Measurements from ENCODE around the gene ITGA8.
"Not testable (repeated sequence)": the region's sequence is repeated elsewhere in the genome, so short reads cannot be mapped to it uniquely, and the experiment has no call there.

ITGA8 gene

DNA sequence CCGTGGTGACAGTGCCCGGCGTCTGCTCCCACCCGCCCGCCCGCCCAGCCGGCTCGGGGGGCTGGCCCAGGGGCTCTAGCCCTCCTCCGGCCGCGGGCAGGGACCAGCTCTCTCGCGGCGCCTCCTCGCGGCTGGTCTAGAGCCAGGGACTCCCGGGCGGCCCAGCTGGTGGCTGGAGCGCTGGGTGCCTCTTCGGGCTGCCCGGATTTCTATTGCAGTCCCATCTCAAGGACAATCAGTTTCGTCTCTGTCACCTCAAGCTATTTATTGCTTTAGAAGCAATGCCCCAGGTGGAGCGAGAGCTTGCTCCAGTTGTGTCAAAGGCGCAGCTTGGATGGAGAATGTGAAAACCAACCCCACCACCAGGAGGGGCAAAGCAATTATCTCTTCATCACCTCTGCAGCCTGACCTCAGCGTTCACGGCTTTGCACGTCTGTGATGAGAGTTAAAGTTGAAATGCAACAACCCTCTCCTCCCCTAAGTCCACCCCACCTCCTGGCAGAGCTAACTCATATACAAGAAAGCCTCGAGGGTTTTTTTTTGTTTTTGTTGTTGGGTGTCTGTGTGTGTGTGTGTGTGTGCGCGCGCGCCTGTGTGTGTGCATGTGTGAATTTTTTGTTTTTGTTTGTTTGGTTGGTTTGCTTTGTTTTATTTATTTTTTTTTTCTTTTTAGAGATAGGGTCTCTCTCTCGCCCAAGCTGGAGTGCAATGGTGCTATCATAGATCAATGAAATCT is at the start of gene ITGA8:
ITGA8 (minus strand) TSS at position 24 of the 736 bp plus-strand sequence. CDS start 151 bp downstream, outside the sequence.
- no peak for DNase-seq

DNA sequence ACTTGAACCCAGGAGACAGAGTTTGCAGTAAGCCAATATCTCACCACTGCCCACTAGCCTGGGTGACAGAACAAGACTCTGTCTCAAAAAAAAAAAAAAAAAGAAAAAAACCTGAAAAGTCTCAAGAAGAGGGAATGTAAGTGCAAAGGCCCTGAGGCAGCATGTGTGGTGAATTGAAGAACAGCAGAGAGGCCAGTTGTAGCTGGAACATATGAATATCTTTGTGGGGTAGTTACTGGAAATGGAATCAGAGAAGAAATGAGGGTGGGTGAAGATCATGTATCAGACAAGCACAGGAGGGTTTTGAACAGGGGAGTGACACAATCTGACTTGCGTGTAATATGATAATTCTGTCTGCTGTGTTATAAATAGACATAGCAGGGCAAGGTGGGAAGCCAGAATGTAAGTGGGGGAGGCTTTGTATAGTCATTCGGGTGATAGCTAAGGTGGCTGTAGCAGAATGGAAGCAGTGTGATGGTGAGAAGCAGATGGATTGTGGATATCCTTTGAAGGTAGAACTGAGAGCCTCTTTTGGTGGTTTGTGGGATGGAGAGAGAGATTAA is 45.3 kb upstream of the ITGA8 start:
- no peak for DNase-seq

DNA sequence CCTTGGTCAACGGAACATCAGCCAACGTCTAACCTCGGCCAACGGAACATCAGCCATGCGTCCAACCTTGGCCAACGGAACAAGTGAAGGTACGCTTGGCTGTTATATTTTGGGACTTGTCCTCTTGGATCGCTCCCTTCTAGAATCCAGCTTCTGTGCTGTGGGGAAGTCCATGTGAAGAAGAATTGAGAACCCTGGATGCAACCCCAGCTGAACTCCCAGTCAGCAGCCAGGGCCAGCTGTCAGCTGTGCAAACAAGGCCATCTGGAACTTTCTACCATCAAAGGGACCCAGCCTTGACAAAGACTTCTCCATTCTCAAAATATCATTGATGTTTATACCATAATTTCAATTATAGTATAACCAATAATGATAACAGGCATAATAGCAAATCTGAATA is 43.3 kb upstream of the ITGA8 start:
- DNase-seq = no peak

DNA sequence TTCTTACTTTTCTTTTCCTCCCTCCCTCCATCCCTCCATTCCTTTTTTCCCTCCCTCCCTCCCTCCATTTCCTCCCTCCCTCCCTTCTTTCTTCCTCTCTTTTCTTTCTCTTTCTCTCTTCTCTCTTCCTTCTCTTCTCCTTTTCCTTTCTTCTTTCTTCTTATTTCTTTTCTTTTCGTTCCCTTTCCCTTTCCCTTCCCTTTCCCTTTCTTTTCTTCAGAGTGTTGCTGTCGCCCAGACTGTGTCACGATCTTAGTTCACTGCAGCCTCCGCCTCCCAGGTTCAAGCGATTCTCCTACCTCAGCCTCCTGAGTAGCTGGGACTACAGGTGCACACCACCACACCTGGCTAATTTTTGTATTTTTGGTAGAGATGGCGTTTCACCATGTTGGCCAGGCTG is 42.5 kb upstream of the ITGA8 start:
- not testable (repeated sequence) for DNase-seq

DNA sequence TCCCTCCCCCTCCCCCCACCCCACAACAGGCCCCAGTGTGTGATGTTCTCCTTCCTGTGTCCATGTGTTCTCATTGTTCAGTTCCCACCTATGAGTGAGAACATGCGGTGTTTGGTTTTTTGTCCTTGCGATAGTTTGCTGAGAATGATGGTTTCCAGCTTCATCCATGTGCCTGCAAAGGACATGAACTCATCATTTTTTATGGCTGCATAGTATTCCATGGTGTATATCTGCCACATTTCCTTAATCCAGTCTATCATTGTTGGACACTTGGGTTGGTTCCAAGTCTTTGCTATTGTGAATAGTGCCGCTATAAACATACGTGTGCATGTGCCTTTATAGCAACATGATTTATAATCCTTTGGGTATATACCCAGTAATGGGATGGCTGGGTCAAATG is 41.5 kb upstream of the ITGA8 start:
- DNase-seq = not testable (repeated sequence)

DNA sequence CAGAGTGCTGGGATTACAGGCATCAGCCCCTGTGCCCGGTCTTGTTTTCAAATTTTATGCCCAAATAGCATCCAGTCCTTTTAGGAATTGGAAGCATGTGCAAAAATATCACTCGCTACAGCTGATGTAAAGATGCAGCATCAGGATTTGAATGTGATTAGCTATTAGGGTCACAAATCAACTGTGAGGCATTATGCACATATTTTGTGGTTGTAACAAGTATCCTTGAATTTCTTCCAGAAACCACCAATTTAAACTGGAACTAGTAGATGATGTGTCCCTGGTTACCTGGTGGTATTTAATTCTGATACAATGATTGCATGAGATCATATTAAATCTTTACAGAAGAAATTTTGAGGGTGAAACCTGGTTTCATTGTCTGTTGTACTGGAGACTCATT is 41.0 kb upstream of the ITGA8 start:
- no peak for DNase-seq

DNA sequence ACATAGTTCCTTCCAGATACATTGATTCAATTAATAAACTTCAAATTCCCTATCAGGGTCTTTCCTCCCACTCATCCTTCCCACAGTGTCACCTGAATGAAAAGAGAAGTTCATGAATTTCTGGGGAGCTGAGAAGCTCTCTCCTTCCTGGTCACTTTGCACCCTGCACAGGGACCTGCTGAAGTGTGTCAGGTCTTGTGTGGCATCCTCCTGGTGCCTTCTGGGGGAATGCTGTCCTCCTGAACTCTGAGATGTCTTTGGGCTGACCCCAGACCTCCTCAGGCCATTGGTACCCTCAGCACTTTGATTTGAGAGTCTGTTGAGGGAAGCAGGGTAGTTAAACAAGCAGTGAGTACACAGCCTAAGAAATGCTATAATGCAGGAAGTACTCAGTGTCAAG is 39.5 kb upstream of the ITGA8 start:
- DNase-seq = no peak

DNA sequence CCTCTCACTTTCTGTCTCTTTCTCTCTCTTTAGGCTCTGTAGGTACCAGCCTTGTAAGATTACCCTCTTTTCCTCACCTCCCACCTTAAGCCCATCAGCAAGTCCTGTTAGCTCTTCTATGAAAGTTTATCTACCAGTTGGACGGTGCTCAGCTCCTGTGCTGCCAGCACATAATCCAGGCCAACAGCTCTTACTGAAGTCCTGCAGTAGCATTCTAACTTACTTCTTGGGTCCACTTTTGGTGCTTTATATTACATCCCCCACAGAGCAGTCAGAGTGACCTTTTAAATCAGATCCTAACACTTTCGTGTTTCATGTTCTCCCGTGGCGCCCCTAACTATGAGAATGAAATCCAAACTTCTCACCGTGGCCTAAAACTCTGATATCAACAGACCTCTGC is 38.9 kb upstream of the ITGA8 start:
- no peak for DNase-seq

DNA sequence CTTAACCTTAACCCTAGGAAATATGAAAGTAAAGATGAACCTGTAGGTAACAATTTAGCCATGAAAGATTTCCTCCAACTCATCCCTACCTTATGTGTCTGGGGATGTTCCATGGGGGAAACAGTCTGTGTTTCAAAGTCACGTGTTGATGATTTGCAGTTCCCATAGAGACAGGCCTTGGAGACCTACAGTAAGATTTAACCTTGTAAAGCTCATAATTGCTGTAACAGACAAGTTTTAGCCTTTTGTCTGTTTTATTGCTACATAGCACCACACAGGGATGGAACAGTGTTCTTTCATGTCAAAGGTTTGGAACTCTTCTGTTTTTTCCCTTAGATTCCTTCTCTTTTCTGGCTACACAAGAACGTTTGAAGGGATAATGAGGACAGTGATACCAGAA is 35.2 kb upstream of the ITGA8 start:
- DNase-seq = no peak

DNA sequence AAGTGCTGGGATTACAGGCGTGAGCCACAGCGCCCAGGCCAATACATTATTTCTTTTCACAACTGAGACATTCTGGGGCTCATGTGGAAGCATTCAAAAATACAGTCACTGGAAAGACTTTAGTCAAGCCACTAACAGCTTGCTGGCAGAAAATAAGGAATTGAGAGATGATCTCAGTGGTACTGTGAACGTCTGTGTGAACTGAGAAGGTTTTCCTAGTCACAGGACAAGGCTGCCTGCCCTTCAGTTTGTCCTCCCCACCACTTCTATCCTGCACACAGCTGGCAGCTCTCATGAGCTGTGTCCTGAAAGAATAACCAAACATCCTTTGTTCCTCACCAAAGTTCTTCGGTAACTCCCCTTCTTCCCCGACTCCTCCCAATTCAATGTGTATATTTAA is 31.3 kb upstream of the ITGA8 start:
- DNase-seq = no peak

DNA sequence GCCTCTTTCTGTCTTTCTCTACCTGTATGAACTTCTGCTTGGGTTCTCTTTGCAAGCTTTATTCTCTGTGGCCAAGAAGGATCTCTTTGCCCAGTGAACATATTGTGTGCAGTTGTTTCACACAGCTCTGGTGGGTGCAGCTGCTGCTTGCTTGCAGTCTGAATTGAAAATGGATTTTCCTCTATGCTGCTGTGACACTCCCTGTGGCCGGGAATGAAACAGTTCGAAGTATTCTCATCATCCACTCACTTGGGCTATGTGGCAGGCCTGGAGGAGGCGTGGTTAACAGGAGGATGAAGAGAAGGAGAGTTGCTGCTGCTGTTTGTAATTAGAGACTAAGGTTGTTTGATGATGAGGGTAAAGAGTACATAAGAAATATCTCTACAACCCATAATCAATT is 28.4 kb upstream of the ITGA8 start:
- no peak for DNase-seq

DNA sequence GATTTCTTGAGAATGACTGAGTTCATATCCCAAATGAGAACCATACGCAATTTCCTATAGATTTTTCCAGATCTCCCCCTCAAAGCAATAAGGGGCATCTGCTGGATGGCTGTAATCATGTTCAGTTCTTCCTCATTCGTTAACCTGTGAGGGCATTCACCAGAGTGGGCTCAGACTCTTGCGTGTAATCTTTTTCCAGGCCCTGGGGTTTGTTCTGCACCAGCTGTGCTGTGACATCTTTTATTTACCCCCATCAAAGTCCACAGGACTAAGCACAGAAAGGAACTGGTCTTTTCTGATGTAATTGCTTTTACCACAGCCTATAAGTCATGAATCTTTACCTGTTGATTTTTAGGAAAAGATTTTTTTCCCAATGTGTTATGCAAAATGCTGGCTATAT is 27.9 kb upstream of the ITGA8 start:
- DNase-seq = no peak

DNA sequence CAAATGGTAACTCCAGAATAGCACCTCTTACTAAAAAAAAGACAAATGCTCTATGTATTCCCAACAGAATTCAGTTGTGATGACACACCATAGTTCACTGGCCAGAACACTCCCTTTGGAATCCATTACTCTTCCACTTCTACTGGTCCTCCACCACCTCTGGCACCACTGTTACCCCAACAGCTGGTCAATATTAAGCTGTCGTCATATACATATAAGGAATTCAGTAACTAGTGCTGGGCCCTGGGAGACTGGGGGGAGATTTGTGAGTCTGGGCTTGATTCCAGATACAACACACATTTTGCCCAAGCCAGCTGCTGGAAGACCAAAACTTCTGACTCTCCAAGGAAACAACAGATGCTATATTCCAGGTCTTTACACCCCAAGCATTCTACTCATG is 26.0 kb upstream of the ITGA8 start:
- DNase-seq = no peak

DNA sequence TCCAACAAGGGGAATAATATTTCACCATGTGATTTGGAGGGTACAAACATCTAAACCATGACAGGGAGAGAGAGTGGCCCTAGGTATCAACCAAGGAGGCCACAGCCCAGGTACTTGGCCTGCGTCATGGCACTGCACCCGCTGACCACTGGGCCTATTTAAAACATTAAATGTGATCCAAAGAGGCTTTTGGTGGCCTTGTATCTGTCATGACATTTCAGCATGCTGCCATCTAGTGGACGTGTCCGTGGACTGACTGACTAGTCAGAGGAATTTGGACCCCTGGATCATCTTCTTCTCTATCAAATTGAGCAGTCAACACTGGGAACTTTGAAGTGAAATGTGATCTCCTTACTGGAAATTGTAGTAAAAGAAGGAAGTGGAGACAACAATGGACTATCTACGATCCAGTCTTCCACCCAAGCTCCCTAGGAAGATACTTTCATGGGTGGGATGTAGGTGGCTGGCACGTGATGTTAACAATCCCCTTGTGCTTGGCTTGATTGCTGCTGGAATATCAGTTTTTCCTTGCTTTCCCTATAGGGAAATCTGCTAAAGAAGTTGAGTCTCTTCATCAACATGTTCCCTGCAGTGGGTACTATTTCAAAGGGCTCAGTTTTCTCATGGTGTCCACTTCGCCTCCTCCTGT is 24.6 kb upstream of the ITGA8 start:
- DNase-seq = no peak

DNA sequence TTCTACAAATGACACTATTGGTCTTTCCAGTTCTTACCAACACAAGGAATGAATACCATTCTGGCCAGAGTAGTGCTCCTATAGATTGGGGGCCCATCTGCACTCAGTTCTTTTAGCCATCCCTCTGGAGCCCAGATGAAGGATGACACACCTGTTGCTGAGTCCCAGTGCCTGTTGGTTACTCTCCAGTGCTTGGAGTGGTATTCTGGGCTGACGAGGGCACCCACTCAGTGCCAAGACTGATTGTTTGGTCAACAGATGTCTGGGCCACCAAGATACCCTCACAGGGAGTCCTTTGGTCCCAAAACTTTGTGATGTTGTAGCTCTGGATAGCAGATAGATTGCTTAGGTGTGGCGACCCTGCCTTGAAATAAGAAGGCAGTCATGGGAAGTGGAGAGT is 23.7 kb upstream of the ITGA8 start:
- DNase-seq = no peak

DNA sequence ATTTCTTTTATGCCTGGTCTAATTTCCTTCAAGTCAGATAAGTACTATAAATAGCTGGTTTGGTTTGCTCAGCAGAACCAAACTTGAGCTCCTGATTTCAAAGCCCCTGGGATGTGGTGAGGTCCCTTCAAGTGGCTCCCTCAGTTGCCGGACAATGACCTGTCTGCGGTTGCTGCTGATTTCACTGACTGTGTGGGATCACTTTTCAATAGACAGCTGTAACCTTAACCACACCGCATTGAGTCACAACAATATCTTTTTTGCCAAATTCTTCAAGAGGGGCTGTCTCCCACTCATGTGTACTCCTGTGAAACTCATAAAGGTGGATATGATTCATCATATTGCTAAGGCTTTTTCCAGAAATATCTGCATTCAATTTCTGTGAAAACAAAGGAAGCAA is 23.1 kb upstream of the ITGA8 start:
- DNase-seq = no peak

DNA sequence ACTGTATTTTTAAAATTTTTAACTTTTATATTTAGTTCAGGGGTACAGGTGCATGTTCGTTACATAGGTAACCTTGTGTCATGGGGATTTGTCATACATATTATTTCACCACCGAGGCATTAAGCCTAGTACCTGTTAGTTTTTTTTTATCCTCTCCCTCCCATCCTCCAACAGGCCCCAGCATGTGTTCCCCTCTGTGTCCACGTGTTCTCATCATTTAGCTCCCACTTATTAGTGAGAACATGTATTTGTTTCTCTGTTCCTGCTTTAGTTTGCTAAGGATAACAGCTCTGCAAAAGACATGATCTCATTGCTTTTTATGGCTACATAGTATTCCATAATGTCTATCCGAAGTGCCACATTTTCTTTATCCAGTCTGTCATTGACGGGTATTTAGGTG is 22.4 kb upstream of the ITGA8 start:
- no peak for DNase-seq

DNA sequence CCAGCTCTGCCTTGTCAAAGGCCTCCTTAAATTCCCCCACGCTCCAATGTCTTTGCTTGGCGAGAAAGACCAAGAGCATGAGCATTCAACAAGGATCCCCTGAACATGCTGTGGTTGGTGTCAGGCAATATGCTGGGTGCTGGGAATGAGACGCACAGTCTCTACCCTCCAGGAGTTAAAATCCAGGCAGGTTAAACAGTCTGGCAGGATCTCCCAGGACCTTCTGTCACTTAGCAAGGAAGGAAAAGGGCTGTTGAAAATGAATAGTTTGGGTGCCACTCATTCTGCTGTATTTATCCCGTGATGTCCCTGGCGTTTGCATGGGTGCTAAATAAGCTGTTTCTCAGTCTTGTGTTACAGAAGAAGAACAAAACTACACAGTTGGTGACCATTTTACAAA is 21.9 kb upstream of the ITGA8 start:
- DNase-seq = no peak

DNA sequence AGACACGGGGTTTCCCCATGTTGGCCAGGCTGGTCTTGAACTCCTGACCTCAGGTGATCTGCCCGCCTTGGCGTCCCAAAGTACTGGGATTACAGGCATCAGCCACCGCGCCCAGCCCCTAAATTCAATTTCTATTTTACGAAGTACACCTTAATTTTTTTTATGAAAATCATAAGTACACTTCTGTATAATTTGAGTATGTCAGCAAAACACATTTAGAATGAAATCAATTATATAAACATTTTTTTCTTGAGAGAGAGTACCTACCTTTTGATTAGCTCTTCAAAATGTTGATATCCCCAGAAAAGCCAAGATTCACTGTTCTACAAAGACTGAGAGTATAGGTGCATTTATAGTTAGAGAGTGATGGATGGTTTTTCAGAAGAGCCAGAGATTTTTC is 20.5 kb upstream of the ITGA8 start:
- DNase-seq = no peak

DNA sequence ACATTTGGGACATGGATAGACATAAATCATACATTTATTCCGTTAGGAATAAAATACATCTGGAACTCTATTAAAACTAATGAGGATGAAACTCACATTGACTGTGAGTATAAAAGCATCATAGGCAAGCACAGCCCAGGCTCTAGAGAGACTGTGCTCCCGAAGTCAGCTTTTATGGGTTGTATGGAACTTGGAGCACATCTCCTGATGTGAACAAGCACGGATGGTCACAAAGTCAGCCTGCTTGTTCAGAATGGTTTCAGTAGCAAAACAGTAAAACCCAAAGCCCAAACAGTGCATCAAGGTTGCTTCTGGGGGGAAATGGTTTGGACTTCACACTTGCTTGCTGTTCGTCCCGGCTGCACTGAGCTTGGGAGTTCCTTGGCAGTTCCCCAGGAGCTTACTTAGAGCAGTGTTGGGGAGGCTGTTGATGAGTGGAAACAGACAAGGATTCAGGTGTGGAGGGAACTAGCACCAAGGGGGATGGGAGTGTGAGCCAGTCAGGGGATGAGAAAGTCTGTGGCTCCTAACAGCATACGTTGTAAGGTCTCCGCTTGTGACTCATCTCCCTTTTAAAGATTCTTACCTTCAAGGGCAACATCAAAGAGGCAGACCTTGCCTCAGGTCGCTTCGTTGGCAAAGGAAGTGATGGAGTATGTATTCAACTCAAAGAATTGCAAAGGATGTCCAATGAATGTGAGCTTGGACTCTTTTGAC is 19.7 kb upstream of the ITGA8 start:
- no peak for DNase-seq

DNA sequence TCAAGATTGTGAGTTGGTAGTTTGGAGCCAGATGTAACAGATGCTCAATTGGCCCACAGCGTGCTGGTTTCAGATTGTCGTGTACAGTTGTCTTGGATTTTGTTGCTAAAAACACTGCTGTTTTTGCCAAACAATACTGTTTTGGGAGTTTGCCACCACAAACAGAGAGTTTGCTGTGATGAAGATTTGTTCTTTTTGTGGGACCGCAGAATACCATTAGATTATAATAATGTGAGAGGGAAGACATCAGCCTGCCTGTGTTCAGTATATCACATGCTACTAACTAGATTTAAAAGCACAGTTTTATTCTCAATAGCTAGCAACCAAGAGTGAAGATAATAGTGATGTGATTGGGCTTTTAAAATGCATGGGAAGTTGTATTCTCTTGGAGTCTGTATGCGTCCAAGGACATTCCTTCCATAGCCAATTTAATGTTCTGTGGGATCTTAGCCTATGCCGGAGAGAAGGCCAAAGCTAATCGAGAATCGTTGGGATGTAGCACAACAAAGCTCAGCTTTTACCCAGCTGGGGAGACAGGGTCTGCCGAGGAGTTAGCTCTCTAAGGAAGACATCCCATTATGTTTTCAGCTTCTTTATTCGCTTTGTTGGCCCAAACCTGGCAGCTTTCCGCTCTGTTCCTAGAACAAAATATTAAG is 18.7 kb upstream of the ITGA8 start:
- no peak for DNase-seq

DNA sequence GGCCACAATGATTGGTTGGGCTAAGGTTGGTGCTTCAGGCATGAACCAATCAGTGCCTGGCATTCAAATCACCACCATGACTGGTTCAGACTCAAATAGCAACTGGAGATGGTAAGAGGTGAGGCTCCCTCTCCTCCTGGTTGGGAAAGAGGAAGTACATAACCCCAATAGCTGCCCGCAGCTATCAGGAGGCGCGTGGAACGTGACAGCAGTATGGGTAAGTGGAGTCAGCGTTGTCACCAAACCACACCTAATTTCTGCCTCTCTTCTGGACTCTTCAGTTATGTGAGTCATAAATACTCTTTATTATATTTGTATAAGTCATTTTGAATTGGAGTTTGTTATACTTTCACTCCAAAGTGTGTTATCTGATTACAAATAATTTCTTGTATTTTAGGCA is 17.9 kb upstream of the ITGA8 start:
- no peak for DNase-seq

DNA sequence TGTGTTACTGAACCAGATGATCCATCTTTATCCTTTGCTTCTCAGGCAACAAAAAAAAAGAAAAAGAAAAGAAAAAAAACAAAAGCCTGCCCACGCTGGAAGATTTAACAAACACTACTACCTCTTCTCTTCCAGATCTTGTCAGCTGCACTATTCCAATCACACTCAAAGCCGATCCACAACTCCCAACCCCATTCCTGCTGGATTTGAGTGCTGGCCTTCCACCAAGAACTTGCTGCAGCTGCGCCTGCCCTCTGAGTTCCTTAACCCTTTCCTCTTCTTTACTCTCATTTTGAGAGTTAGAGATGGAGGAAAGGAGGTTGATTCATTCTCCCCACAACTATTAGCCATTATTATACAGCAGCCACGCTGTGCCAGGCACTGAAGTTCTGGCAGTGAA is 16.0 kb upstream of the ITGA8 start:
- DNase-seq = no peak
